ENCODE results near the gene NEURL1B.
"Not testable (repeated sequence)": the region's sequence is repeated elsewhere in the genome, so short reads cannot be mapped to it uniquely, and the experiment has no call there.

The NEURL1B gene

DNA sequence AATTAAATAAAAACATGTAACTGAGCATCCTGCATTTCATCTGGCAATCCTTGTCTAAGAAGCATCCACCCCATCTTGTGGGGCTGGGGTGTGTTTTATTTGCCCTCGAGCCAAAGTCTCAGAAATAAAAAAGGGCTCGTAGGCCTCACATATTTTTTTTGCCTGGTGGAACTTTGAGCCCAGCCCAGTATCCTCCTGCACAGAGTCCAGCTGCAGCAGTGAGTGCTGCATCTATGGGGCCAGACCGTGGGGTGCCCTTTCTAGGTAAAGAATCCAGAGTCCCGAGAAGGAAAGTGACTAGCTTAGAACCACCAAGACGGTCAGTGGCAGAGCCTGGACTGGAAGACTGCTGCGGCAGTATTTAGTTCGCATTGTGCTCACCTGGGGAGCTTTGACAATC lies 33.1 kb downstream of the NEURL1B start:
- Histone ChIP-seq H3K36me3 (replicated peaks) (no peaks in the 10 kb centered on the region), H3K27me3 (replicated peaks) (no peaks in the 10 kb centered on the region), H3K27ac (no peak overlapping the region), H3K4me3 (ENCODE audit: low read depth, low read length) (no peak overlapping the region)
- no peak for DNase-seq
- TF ChIP-seq, protein P1, sequence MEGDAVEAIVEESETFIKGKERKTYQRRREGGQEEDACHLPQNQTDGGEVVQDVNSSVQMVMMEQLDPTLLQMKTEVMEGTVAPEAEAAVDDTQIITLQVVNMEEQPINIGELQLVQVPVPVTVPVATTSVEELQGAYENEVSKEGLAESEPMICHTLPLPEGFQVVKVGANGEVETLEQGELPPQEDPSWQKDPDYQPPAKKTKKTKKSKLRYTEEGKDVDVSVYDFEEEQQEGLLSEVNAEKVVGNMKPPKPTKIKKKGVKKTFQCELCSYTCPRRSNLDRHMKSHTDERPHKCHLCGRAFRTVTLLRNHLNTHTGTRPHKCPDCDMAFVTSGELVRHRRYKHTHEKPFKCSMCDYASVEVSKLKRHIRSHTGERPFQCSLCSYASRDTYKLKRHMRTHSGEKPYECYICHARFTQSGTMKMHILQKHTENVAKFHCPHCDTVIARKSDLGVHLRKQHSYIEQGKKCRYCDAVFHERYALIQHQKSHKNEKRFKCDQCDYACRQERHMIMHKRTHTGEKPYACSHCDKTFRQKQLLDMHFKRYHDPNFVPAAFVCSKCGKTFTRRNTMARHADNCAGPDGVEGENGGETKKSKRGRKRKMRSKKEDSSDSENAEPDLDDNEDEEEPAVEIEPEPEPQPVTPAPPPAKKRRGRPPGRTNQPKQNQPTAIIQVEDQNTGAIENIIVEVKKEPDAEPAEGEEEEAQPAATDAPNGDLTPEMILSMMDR (IDR thresholded peaks at IDR 0.05; ENCODE audit: low read depth, low read length, missing control alignments) = no peak
- in situ Hi-C loops (cut with HindIII; ENCODE audit: low pct_ligation_motif_present, low sequenced_read_pairs) = no loop called here

DNA sequence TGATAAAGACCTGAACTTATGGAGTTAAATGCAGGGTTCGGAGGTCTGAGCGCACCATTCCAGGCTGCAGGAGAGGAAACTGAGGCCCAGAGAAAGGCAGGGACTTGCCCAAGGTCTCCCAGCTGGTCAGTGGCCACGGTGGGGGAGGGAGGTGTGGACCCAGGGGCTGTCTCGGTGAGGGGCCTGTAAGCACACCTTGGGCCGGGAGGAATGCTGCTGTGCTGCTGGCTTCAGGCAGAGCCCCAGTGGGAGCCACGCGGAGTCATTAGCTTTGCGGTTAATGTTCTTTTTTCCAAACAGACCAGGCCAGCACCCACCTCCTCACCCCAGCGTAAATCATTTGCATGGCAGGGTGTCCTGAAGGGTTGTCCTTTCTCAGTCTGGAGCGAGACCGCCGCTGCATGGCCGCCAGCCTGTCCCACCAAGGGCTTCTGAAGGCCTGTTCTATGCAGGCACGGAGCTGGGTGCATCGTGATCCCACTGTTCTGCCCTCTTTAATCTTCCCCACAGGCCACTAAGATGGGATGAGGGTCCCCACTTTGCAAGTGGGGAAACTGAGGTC lies 35.9 kb downstream of the NEURL1B start:
- no peak overlapping the region for H3K4me3 ChIP-seq (ENCODE audit: low read depth, low read length)
- H3K36me3 ChIP-seq (replicated peaks) = no peaks in the 10 kb centered on the region
- TF ChIP-seq, protein P1 (IDR thresholded peaks at IDR 0.05; ENCODE audit: low read depth, low read length, missing control alignments) = no peak
- in situ Hi-C loops (cut with HindIII; ENCODE audit: low pct_ligation_motif_present, low sequenced_read_pairs) = no loop called here
- no peak overlapping the region for H3K27ac ChIP-seq
- no peaks in the 10 kb centered on the region for H3K27me3 ChIP-seq (replicated peaks)
- DNase-seq = no peak

DNA sequence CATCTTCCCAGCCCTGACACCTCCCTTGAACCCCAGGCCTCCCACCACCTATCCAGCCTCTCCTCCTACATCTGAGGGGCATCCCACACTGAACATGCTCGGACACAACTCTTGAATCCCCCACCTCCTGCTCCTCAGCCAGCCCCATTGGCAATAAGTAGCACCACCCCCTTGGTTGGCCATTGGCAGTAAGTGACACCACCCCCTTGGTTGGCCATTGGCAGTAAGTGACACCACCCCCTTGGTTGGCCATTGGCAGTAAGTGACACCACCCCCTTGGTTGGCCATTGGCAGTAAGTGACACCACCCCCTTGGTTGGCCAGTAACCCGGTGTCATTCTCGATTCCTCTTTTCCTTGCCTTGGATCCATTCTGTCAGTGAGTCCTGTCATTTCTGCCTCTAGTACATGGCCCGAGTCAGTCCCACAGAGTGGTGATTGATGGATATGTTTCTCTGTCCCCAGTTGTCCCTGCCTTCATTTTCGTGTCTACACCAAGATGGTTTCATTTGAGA lies 37.4 kb downstream of the NEURL1B start:
- in situ Hi-C loops (cut with HindIII; ENCODE audit: low pct_ligation_motif_present, low sequenced_read_pairs); H3K27me3 ChIP-seq (replicated peaks); H3K27ac ChIP-seq; H3K36me3 ChIP-seq (replicated peaks); DNase-seq; H3K4me3 ChIP-seq (ENCODE audit: low read depth, low read length): not testable (repeated sequence)

DNA sequence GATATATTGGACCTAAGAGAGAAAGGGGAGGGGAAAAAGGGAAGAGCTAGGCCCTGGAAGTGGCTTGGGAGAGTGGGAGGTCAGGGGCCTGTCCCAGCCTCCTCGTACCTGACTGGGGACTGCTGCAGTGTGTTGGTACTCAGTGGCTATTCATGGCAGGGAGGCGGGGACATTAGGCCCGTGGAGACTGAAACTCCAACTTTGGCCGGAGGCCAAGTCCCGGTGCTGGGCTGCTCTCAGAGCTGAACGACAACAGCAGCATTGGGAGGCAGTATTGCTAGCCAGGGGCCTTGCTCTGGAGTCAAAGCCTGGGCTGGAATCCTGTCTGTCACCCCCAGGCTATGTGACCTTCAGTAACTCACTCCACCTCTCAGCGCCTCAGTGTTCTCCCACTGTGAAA lies 37.8 kb downstream of the NEURL1B start:
- Histone ChIP-seq H3K27me3 (replicated peaks) (no peaks in the 10 kb centered on the region), H3K36me3 (replicated peaks) (no peaks in the 10 kb centered on the region), H3K27ac (no peak overlapping the region), H3K4me3 (ENCODE audit: low read depth, low read length) (no peak overlapping the region)
- DNase-seq = no peak
- TF ChIP-seq, protein P1 (IDR thresholded peaks at IDR 0.05; ENCODE audit: low read depth, low read length, missing control alignments) = no peak
- in situ Hi-C loops (cut with HindIII; ENCODE audit: low pct_ligation_motif_present, low sequenced_read_pairs) = no loop called here

DNA sequence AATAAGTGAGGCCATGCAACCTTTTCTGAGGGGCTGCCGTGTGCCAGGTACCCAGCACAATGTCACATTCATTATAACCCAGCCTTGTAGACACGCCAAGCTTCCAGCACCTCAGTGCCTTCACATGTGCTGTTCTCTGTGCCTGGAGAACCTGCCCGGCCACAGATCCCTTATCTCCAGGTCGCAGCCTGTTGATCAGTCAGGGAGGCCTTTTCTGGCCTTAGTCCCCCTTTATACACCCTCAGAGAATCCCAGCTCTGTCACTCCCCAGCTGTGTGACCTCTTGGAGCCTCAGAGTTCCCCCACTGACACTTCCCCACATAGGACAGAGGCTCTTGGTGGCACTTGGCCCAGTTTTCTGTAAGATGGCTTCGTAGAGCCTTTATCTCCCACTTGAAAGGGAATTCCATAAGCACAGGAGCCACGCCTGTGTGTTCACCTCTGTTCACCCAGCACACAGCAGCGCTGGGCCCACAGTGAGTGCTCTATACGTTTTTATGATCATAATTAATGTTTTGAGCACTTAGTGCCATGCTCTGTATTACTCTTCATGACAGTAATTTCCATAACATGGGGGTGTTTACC lies 38.7 kb downstream of the NEURL1B start:
- in situ Hi-C loops (cut with HindIII; ENCODE audit: low pct_ligation_motif_present, low sequenced_read_pairs) = no loop called here
- TF ChIP-seq, protein P1 (IDR thresholded peaks at IDR 0.05; ENCODE audit: low read depth, low read length, missing control alignments) = no peak
- DNase-seq = no peak

DNA sequence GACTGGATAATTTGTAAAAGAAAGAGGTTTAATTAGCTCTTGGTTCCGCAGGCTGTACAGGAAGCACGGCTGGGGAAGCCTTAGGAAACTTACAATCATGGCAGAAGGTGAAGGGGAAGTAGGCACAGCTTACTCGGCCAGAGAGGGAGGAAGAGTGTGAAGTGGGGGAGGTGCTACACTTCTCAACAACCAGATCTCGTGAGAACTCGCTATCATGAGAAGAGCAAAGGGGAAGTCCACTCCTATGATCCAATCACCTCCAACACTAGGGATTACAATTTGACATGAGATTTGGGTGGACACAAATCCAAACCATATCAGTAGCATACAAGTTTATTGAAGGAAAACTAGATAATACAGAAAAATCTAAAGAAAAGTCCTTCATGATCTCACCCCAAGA lies 39.9 kb downstream of the NEURL1B start:
- no peak overlapping the region for H3K27ac ChIP-seq
- DNase-seq = no peak
- no peaks in the 10 kb centered on the region for H3K27me3 ChIP-seq (replicated peaks)
- in situ Hi-C loops (cut with HindIII; ENCODE audit: low pct_ligation_motif_present, low sequenced_read_pairs) = no loop called here
- no peak overlapping the region for H3K4me3 ChIP-seq (ENCODE audit: low read depth, low read length)
- TF ChIP-seq, protein P1 (IDR thresholded peaks at IDR 0.05; ENCODE audit: low read depth, low read length, missing control alignments) = no peak
- no peaks in the 10 kb centered on the region for H3K36me3 ChIP-seq (replicated peaks)

More for the DNA sequence above, 38.7 kb downstream of the NEURL1B start:
- Histone ChIP-seq H3K36me3 (replicated peaks) (no peaks in the 10 kb centered on the region), H3K27me3 (replicated peaks) (no peaks in the 10 kb centered on the region), H3K4me3 (ENCODE audit: low read depth, low read length) (no peak overlapping the region), H3K27ac (no peak overlapping the region)
